Central memory CD4-positive, alpha-beta T cell (primary cell): Measurements from ENCODE around the gene CHIC2.

Experiments used
- DNase-seq: peaks from one replicate; pipeline ENCODE4 v3.0.0; 2022

The CHIC2 gene

DNA sequence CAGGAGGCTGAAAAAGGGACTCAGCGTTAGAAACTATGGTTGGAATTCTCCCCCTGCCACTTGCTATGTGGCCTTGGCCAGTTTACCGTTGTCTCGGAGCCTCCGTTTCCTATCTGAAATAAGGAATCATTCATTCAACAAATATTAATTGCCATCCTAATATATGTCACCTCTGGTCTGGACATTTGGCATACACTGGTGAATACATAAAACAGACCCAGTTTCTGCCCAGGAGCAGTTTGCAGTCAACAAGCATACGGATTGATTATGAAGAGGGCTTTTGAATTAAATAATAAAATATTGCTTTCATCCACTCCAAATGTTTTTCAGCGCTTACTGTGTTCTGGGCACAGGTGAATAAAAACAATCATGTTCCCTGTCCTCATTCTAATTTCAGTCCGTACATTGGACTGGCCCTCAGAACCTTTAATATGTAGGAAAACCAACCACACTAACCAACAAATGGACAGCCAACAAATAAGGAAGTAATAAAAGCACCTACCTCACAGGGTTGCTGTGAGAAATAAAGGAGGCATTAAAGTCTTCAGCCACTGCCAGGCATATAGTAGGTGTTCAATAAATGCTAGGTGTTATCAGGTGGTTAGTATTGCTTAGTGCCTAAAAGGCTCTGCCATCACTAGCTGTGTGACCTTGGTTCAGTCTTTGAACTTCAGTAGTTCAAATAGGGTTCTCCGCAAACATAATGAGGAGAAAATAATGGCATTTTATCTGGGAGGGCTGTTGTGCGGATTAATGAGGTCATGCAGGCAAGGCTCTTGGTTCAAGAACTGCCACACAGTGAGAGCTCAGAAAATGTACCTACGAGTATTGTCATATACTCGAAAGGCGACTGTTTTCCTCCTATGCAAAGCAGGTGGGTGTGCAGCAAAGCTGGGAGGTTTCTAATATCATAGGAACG, 28.3 kb upstream of the CHIC2 start:
- no peak for DNase-seq

DNA sequence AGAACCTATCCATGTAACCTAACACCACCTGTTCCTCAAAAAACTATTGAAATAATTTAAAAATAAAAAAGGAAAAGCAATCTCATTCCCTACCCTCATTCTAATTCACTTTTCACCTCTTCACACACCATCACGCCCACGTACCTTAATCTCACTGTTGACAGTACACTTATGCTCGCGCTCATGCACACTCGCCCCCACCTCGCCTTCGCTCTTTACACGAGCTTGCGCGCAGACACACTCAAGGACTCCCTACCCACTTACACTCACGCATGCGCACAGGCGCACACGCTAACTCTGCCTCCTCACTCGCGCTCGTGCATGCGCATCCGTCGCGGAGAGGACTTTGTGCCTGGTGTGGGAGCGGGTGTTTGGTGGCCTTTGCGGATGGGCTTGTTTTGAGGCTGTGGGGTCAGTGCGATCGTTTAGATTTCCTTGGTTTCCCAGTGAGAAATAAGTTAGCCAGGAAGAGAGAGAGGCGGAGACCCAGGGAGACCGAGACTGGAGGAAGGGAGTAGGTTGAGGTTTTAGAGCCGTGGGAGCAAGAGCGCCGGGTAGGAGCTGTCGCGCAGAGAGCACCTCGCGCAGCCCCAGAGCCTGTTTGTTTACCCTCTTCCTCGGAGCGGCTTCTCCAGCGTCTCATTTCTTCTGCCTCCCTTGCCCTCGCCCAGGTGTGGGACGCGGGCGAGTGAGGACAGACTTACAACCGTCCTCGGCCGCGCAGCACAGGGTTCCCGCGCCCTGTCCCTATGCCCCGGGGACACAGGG, 27.4 kb upstream of the CHIC2 start:
- DNase-seq, result peak; percentile 82

DNA sequence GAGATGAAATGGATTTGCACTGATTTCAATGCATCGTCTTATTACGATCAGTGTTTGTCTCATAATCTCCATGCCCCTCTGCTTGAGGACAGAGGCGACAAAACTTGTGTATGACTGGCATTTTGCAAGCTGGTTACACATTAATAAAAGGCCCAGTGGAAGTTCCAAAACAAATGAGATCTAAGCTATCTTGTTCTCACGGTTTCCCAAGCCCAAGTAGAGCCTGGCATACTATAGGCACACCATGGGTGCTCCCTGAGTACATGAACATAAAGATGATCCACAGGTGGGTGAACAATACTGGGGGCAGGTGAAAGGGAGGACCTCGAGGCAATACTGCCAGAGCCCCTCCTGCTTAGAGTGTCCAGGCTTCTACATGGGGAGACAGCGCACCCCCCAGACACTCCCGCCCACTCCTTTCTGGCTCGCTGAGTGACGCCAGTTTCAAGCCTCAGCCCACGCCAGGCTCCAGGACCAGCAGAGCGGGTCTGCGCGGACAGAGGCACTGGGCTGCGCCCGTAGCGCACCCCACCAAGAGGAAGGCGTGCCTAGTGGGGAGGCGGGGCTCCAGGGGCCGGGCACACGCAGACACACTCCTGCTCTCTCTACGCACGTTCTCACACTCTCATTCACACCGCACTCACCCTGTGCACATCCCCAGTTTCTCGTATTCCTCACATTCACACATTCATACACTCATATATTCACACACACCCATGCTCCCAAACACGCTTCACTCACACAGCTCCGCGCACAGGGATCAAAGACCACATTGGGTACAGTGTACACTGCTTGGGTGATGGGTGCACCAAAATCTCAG, 26.6 kb upstream of the CHIC2 start:
- no peak for DNase-seq

DNA sequence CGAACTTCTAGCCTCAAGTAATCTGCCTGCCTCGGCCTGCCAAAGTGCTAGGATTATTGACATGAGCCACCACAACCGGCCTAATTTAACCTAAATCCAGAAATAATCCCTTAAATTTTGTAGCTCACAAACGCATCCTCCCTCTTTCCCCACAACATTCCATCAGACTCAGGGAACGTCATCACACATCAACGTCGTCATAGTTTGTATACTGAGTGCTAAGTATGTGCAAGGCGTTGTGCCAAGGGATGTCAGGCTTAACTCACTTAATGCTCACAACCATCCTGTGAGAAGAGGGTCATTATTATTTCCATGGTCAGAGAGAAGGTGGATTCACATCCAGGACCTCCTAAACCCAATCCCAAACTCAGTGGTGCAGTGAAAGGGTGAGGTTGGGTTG, 26.0 kb upstream of the CHIC2 start:
- DNase-seq, result no peak

DNA sequence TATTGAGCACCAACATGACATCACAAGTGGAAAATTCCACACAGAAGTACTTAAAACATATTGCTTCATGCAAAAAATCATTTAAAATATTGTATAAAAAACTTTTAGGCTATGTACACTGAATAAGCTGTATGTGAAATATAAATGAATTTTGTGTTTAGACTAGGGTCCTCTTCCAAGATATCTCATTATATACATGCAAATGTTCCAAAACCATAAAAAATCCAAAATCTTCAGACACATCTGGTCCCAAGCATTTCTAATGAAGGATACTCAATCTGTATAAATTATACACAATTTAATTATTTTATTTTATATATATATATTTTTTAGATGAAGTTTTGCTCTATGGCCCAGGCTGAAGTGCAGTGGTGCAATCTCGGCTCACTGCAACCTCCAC, 25.5 kb upstream of the CHIC2 start:
- no peak for DNase-seq

DNA sequence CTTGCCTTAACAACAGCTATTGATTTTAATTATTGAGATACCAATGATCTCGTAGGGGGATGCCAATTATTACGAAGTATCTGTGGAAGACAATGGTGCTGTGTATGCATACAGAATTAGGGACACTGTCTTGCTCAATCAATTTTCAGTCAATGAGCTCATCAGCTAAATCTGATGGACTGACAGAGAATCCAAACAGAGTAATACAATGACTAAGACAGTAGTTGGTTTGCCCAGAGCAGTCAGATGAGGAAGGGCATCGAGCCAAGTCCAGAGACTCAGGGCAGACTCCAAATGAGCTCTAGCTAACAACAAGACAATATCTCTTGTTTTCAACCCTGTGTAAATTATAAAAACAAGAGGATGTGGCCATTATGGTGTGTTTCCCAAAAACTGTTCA, 20.9 kb upstream of the CHIC2 start:
- no peak for DNase-seq

DNA sequence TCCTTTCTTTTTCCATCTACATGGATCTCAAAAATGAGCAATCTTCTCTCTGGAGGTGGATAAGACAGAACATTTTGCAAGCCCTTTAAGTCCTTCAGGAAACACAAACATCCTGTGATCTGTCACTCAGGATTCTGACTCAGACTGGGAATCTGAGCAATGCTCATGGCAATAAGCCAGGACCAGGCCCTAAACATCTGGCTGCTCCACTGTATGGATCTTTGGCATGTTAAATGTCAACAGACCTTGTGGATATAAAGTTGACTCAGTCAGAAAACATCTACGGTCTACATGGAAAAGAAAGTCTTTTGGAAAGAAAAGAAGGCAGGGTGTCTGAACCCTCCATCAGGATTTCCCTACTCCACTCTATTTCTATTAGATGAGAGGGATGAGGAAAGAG, 17.8 kb upstream of the CHIC2 start:
- no peak for DNase-seq

DNA sequence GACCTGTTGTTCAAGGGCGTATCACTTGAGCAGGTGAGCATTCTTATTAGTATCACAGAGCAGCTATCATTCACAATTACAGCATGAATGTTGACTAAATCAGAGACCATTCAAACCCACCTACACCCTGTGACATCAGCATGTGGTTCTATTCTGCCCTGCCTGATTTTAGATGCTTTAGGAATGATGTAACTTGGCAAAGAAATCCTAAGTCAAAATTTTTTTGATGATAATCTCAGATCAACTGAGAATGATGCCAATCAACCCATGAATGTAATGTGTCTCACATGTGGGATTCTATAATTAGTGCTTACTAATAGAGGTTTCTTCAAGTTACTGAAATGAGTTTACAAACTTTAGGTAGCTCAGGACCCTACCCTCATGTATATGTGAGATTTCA, 13.4 kb upstream of the CHIC2 start:
- DNase-seq, result no peak

DNA sequence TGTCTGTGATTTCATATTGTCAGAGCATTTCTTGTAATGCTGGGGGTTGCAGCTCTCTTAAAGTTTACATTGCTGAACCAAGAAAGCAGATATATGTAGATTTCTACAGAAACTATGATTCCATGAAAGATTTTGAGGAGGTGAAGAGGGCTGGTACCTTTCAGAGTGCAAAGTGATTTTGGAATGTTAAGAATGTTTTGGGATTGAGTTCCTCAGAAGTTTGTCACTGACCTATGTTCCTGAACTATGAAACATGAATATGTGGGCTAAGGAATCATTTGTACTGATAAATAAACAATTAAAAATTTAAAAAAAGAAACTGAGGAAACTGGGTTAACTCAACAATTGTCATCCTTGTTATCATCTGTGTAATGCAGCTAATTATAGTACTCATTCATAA, 12.3 kb upstream of the CHIC2 start:
- DNase-seq, result no peak

DNA sequence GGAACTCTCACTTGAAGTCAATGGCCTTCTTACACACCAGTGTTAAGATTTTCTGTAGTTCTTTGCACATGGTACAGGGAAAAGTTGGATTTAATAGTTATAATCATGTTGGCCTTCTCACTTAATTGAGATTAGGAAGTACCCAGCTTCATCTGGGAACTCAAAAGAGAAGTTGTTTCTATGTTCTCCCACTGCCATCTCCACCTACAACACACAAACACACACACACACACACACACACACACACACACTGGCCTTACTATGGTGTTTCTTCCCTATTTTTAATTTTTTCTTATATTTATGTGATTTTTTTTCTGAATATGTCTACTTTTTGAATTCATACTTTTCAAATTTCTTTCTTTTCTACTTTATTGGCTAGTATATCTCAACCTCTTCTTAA, 10.0 kb upstream of the CHIC2 start:
- no peak for DNase-seq

DNA sequence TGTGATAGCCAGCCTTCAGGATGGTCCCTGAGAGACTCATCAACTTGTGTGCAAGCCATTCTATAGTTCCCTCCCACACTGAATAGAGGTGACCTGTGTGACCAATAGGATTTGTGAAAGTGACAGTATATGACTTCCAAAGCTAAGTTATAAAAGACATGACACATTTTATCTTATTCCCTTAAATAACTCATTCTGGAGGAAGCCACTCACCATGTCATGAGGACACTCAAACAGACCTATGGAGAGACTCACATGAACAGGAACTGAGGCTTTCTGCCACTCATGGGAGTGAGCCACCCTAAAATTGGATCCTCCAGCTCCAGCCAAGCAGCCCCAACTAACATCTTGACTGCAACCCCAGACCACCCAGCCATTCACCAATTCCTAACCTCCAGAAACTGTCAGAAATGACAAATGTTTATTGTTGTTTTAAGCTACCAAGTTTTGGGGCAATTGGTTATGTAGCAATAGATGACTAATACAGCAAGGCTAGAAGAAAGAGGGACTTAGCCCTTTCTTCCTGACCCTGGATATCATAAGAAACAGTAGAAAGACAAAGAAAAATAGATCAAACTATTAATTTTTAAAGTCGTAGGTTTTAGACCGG, 9.0 kb upstream of the CHIC2 start:
- DNase-seq, result no peak

DNA sequence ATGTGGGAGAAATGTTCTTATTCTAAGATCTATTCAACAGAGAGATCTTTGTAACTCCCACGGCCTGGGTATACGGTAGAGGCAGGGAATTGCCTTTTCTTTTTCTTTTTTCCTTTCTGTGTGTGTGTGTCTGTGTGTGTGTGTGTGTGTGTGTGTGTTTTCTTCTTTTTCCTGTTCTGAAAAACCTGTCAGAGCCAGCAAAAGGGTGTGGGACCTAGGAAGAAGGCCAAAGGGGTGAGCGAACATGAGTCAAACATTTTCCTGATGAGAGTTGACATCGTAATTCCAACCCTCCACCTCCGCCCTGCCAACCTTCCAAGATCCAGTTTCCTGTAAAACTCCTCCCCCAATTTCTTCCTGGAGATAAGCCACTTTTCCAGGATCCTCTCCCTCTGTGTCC, 2.8 kb upstream of the CHIC2 start:
- DNase-seq, result no peak

DNA sequence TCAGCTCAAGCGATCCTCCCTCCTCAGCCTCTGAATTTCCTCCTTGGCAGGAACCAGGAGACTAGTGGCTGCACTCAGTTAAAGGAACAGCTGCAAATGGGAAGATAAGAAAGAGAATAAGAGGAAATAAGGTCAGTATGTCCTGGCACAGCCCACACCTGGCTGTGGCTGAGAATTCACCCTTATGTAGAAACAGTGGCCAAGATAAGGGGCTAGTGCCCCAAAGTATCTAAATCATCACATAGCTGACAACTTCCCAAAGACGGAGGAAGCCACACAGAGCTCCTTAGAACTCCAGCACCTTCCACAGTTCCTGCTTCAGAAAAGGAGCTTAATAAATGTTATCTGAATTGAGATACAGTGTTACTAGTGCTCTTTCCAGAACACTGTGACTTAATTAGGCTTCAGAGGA, 2.3 kb upstream of the CHIC2 start:
- no peak for DNase-seq

DNA sequence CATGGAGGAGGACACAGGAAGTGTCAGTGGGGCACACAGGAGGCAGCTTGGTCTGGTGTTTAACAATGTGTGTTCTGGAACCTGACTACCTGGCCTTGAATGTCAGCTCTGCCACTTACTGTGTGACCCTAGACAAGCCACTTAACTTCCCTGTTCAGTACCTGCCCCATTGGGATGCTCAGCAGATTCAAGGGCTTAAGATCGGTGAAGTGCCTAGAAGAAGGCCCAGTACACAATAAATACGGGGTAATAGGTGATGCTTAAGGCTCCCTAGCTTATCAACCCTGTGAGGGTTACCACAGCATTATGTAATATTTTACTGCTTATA, 1.6 kb upstream of the CHIC2 start:
- no peak for DNase-seq

DNA sequence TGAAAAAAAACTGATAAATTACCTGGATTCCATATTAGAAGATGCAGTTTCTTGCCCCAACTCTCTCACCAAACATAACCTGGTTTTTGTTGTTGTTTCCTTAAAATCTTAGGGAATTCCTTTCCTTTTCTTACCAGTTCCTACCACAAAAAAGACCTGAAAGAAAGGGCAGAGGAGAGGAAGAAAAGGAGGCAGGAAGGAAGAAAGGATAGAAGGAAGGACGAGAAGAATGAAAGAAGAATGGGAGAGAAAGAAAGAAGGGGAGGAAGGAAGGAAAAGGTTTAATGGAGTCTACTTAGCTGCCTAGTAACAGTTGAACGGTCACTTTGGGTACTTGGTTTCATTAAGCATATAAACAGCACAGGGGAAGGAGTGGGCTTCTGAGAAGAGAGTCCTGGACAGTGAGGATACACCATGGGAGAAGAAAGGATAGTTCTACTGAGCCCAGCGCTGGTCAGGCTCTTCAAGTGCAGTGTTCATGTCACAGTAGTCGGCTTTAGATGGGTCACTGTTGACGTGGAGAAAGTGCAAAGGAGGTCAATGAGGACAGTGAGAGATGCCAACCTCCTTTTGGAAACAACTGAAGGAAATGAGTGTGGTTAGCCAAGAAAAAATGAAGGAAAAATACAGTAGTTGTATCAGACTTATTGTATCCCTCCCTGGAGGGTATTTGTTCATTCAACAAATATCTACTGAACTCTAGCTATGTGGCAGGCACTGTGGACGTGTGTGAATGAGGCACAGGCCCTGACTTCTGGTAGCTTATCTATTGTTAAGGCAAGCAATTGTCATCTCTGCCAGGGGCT, 1.1 kb upstream of the CHIC2 start:
- no peak for DNase-seq

DNA sequence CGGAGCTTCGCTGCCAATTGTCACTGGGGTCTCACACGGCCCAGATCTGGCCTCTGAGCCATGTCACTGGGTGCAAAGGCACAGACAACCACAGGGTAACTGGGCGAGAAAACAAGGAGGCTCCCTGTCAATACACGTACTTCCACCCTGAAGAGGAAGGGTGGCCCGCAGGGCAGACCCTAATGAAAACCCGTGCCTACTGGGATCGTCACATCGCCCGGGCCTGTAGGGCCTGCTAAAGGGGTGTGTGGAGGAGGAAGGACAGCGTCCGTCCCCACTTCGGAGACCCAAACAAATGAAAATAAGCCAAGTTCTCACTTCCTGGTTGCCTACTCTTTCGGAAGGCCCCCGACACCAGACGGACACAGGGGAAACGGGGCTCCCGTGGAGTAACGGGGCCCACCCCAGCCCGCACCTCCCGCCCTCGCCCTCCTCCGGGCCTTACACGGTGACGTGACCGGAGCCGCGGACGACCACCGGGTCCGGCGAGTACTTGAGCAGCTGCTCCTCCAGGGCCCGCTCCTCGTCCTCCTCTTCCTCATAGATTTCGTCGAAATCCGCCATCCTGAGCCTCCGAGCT, 578 bp downstream of the CHIC2 start:
- DNase-seq, result peak; percentile 49

DNA sequence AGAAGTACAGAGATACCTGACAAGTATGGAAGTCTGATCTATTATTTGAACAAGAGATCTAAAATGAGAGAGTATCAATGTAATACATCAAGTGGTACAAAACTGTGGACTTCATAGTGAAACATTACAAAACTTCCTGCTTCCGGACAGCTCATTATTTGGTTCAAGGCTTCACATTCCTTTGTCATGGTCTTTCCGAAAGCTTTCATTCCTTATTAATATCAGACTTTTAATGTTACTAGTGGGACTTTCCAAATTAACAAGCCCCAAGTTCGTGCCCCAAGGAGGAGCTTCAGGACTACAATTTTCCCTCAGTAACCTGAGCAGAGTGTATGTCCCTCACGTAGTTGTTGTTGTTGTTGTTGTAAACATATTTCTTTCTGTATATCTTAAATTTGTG, 1.2 kb downstream of the CHIC2 start:
- DNase-seq, result no peak

DNA sequence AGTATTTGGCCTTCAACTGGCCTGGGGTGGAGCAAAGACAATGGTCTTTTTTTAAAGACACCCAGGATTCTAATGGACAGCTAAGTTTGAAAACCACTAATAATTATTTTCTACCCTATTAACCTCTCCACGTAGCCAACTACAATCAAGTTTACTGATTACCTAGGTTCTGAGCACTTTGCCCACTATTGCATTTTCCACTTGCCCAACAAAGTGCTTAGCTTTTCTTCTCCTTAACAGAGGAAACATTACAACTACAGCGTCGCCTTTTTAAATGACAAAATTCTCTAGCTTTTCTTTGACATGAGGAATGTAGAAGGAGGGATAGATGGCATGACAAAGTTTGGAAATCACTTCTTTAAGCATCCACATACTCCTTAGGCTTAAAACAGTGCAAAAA, 2.0 kb downstream of the CHIC2 start:
- DNase-seq, result no peak

DNA sequence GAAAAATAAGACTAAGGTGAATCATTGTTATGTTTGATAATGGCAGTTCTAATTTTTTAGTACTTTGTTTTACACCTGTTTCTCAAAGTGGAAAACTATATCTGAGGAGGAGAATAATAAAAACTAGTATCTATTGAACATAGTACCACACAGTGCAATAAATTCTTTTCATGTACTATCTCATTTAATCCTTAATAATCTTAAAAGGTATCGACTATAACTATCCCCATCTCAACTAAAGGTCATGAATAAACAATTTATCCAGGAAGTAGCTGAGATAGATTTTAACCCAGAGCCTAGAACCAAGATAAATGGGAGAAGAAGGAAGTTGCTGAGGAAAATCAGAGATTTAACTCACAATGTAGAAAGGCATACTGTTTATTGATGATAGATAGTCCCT, 2.5 kb downstream of the CHIC2 start:
- no peak for DNase-seq

DNA sequence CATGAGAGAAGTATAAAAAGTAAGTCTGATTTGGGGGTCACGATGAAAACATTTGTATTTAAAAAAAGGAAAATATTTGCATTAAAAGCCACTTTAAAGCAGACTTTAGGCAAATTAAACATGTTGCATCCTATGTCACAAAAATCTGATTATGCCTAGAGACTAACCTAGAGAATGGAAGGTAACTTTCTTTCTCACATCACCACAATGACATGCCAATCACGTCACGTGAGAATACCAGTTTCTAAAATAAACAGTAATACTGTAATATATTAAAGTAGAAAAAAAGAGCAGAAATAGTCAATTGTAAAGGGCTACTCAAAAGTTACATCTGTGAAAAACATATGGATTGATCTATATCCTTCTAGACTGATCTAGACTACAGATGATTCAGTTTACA, 3.3 kb downstream of the CHIC2 start:
- DNase-seq, result no peak

DNA sequence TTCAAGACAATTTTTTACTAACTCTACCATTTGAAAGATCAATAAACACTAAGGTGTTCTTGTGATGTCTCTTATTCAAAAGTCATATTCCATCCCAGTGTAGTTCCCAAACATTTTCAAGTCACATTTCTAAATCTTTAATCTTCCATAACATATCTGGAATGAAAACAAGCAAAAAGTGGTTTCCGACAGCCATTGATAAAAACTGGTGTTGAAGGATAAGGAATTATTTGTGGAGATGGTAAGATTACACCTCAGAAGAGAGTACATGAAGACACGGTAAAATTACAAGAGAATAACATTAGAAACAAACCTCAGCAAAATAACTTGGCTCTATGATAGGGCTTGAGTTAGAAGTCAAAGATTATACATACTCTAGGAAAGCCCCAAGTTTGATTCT, 4.3 kb downstream of the CHIC2 start:
- DNase-seq, result no peak

DNA sequence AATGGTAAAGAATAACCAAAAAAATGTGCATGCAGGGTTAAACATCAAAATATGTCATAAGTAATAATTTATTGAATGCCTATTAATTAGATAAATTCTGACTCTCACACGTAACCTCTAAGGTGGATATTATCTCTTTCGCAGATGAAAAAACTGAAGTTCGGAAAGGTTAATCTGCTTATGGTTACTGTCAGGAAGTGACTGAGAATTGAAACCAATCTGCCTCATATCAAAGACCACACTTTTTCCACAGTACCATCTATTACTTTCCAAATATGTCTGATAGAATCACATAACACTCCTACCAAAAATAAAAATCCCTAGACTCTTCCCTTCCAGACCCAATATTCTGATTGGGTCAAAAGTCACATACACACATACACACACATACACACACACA, 6.2 kb downstream of the CHIC2 start:
- no peak for DNase-seq
